ENCODE data around the gene STYXL1.

Gene STYXL1

GRCh38 chr7:76076995-76077394 is 29.2 kb upstream of the STYXL1 start:
- TF ChIP-seq, protein P1, sequence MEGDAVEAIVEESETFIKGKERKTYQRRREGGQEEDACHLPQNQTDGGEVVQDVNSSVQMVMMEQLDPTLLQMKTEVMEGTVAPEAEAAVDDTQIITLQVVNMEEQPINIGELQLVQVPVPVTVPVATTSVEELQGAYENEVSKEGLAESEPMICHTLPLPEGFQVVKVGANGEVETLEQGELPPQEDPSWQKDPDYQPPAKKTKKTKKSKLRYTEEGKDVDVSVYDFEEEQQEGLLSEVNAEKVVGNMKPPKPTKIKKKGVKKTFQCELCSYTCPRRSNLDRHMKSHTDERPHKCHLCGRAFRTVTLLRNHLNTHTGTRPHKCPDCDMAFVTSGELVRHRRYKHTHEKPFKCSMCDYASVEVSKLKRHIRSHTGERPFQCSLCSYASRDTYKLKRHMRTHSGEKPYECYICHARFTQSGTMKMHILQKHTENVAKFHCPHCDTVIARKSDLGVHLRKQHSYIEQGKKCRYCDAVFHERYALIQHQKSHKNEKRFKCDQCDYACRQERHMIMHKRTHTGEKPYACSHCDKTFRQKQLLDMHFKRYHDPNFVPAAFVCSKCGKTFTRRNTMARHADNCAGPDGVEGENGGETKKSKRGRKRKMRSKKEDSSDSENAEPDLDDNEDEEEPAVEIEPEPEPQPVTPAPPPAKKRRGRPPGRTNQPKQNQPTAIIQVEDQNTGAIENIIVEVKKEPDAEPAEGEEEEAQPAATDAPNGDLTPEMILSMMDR (IDR thresholded peaks at IDR 0.05) = no peak
- H3K79me2 ChIP-seq = no peaks in the 10 kb centered on the region
- H3K9me3 ChIP-seq (ENCODE audit: control insufficient read depth, low read length) = no peaks in the 10 kb centered on the region
- no peak overlapping the region for H2AFZ ChIP-seq
- no peak overlapping the region for H3K4me2 ChIP-seq (ENCODE audit: low read length)
- H3K9ac ChIP-seq = no peak overlapping the region
- H3K4me3 ChIP-seq (ENCODE audit: low read depth, low read length) = no peak overlapping the region
- H3K27me3 ChIP-seq (ENCODE audit: control insufficient read depth, insufficient read depth, low read length) = no peaks in the 10 kb centered on the region
- no peak overlapping the region for H3K27ac ChIP-seq
- H3K36me3 ChIP-seq (ENCODE audit: control insufficient read depth, insufficient read depth, low read length) = no peaks in the 10 kb centered on the region
- H3K4me1 ChIP-seq = peaks cover 3% of the 10 kb centered on the region

DNA sequence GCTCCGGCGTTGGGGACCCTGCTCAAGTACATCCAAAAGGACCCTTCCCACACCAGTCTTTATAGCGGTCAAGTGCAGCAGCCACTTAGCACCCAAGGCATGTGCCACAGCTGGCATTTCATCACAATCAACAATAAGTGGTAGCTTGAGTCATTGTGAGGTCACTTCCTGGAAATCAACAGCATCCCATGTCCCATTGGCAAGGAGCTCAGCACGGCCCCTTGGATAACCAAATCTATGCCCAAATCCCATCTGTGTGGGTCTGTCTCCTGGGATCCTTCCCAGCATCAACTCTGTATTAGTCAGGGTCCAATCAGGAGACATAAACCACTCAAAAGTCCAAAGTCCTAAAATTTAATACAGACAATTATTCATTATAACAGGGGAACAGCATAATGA is 27.2 kb upstream of the STYXL1 start:
- H2AFZ ChIP-seq = no peak overlapping the region
- H3K4me2 ChIP-seq (ENCODE audit: low read length) = no peak overlapping the region
- H3K27ac ChIP-seq = no peak overlapping the region
- peaks cover 3% of the 10 kb centered on the region for H3K4me1 ChIP-seq
- no peak overlapping the region for H3K4me3 ChIP-seq (ENCODE audit: low read depth, low read length)
- H3K79me2 ChIP-seq = no peaks in the 10 kb centered on the region
- no peaks in the 10 kb centered on the region for H3K27me3 ChIP-seq (ENCODE audit: control insufficient read depth, insufficient read depth, low read length)
- H3K9ac ChIP-seq = no peak overlapping the region
- TF ChIP-seq, protein P1 (IDR thresholded peaks at IDR 0.05) = no peak
- no peaks in the 10 kb centered on the region for H3K36me3 ChIP-seq (ENCODE audit: control insufficient read depth, insufficient read depth, low read length)
- H3K9me3 ChIP-seq (ENCODE audit: control insufficient read depth, low read length) = no peaks in the 10 kb centered on the region

- Histone ChIP-seq H3K4me3 (ENCODE audit: low read depth, low read length) (no peak overlapping the region), H3K4me2 (ENCODE audit: low read length) (no peak overlapping the region), H3K27me3 (ENCODE audit: control insufficient read depth, insufficient read depth, low read length) (no peaks in the 10 kb centered on the region), H3K79me2 (no peaks in the 10 kb centered on the region), H3K36me3 (ENCODE audit: control insufficient read depth, insufficient read depth, low read length) (no peaks in the 10 kb centered on the region), H2AFZ (no peak overlapping the region), H3K27ac (no peak overlapping the region), H3K4me1 (peaks cover 3% of the 10 kb centered on the region), H3K9me3 (ENCODE audit: control insufficient read depth, low read length) (no peaks in the 10 kb centered on the region), H3K9ac (no peak overlapping the region)
- TF ChIP-seq, protein P1 (IDR thresholded peaks at IDR 0.05) = no peak
Measured at GRCh38 chr7:76074306-76074971, 26.6 kb upstream of the STYXL1 start.

GRCh38 chr7:76073335-76073990 is 25.7 kb upstream of the STYXL1 start:
- no peak overlapping the region for H3K4me2 ChIP-seq (ENCODE audit: low read length)
- no peaks in the 10 kb centered on the region for H3K27me3 ChIP-seq (ENCODE audit: control insufficient read depth, insufficient read depth, low read length)
- TF ChIP-seq, protein P1 (IDR thresholded peaks at IDR 0.05) = no peak
- H3K4me3 ChIP-seq (ENCODE audit: low read depth, low read length) = no peak overlapping the region
- no peak overlapping the region for H3K27ac ChIP-seq
- no peaks in the 10 kb centered on the region for H3K79me2 ChIP-seq
- H3K36me3 ChIP-seq (ENCODE audit: control insufficient read depth, insufficient read depth, low read length) = no peaks in the 10 kb centered on the region
- peaks cover 3% of the 10 kb centered on the region for H3K4me1 ChIP-seq
- H2AFZ ChIP-seq = no peak overlapping the region
- H3K9ac ChIP-seq = no peak overlapping the region
- no peaks in the 10 kb centered on the region for H3K9me3 ChIP-seq (ENCODE audit: control insufficient read depth, low read length)
